ENCODE data around the gene PLCXD1.

- no peak for TF ChIP-seq GATA3 (IDR thresholded peaks at IDR 0.05; ENCODE audit: low read depth, low read length)
- TF ChIP-seq GATA2 (IDR thresholded peaks at IDR 0.05; ENCODE audit: low read depth, low read length) = no peak
These were observed 14.0 kb downstream of the PLCXD1 start for GRCh38 chrX:295136-295535.

All from SH-SY5Y (cell line).